Measurements from ENCODE around the gene PITPNC1. TPM values are rescaled to one million over a fixed set of nuclear protein-coding genes. Genes with fewer than 3 reads are reported as not detected.

PITPNC1 gene
- total and polyA plus RNA-seq, 2 of the 13 experiments (the other 11 are each of a cell fraction or from before 2014, with no cell fraction given), result 4.1 to 5.7 TPM

DNA sequence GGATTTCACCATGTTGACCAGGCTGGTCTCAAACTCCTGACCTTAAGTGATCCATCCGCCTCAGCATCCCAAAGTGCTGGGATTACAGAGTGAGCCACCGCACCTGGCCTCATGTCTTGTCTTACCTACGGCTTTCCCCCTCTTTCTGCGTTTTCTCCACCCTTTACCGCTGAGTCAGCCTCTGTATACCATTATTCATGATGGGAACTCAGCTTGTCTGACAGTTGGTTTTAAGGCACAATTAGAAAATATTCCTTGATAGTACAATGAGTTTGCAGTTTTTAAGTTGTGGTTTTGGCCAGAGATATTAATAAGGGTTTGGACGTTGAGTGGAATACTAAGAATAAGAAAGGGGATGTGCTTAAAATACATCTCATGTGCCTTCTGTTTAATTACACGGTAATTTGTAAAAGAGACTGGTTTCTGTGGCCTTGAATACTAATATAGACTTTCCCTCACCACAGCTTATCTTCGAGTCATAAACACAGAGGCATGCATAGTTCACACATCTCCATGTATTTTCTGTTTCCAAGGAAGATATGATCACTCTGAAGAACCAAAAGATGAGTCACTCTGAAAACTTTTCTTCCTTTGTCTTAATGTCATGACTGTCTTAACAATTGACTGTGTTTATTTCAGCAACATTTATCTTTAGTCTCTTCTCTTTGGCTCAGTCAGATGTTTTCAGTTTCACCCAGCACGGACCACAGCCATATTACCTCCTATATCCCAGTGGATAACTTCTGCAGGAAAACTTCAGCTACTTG is 54.4 kb downstream of the PITPNC1 start:
- TF ChIP-seq MAFF (IDR thresholded peaks at IDR 0.05; ENCODE audit: low read depth, low read length) (peak; percentile 73), MAFK (conservative IDR thresholded peaks at IDR 0.05 in 1 of 2, IDR thresholded peaks at IDR 0.05 in 1 of 2; ENCODE audit: low read length in 2 of 2) (peak; percentile 71 to 76), TOE1 (CRISPR knock-in tag; IDR thresholded peaks at IDR 0.05) (no peak)
- ChIA-PET CTCF (ENCODE audit: low intra/inter-chr PET ratio, low total read pairs) (no interaction called here), POLR2A (no interaction called here)
- intact Hi-C loops (cut with micrococcal nuclease; ENCODE audit: unreplicated experiment) (no loop called here), in situ Hi-C loops (cut with HindIII; ENCODE audit: extremely low pct_ligation_motif_present, low pct_unique_long_range_greater_than_20kb) (no loop called here)
- 61% methylated on average over 9 of the region's 9 CpGs for WGBS (ENCODE audit: low lambda C conversion rate)
- peaks cover 7% of the 10 kb centered on the region for H3K4me1 ChIP-seq (ENCODE audit: insufficient read depth, low read length)
- no peaks in the 10 kb centered on the region for H3K27me3 ChIP-seq (ENCODE audit: control insufficient read depth in 1 of 2, insufficient read depth in 2 of 2, low read length in 2 of 2)
- H3K36me3 ChIP-seq (replicated peaks in 1 of 2; ENCODE audit: control insufficient read depth in 1 of 2, insufficient read depth in 2 of 2, low read length in 2 of 2), result no peaks in the 10 kb centered on the region
- no peaks in the 10 kb centered on the region for H3K9me3 ChIP-seq (ENCODE audit: low read length)
- H3K4me2 ChIP-seq (ENCODE audit: low read depth, low read length), result no peak overlapping the region
- ATAC-seq, result no peak
- DNase-seq (ENCODE audit: low spot score), result no peak
- H3K9ac ChIP-seq (ENCODE audit: insufficient read depth, low read depth, low read length), result no peak overlapping the region
- no peak overlapping the region for H2AFZ ChIP-seq (ENCODE audit: low read length)
- H3K27ac ChIP-seq (ENCODE audit: extremely low read length, insufficient read depth, low read length), result no peak overlapping the region
- no TSS peak for BruUV-seq (replicated peaks)
- H3K79me2 ChIP-seq (ENCODE audit: insufficient read depth, low read length), result no peaks in the 10 kb centered on the region
- H3K4me3 ChIP-seq (replicated peaks in 1 of 3; ENCODE audit: insufficient read depth in 1 of 3, low read depth in 2 of 3, low read length in 3 of 3), result no peak overlapping the region
- H4K20me1 ChIP-seq (ENCODE audit: insufficient read depth, low read length), result no peaks in the 10 kb centered on the region
- no peak for FAIRE-seq

DNA sequence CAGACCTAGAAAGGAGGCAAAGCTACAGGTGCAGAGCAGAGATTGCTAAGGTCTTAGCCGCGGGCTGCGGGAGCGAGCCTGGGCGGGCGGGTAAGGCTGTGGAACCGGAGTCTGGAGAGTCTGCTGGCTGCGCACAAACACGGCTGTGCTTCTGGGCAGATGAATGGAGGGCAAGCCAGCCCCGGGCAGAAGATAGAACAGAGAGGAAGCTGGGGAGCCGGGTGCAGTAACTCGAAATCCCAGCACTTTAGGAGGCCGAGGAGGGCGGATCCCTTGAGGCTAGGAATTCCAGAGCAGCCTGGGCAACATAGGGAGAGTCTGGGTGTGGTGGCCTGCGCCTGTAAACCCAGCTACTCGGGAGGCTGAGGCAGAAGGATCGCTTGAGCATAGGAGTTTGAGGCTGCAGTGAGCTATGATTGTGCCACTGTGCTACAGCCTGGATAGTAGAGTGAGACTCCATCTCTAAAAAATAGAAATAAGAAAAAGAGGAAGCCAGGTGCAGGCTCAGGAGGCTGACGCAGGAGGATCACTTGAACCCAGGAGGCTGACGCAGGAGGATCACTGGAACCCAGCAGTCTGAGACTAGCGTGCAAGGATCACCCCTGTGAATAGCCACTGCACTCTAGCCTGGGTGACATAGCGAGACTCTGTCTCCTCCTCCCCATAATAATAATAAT is 56.3 kb downstream of the PITPNC1 start:
- ChIA-PET CTCF (ENCODE audit: low intra/inter-chr PET ratio, low total read pairs) (no interaction called here), POLR2A (no interaction called here)
- in situ Hi-C loops (cut with HindIII; ENCODE audit: extremely low pct_ligation_motif_present, low pct_unique_long_range_greater_than_20kb), result no loop called here
- 75% methylated on average over 21 of the region's 21 CpGs for WGBS (ENCODE audit: low lambda C conversion rate)
- Histone ChIP-seq H3K27me3 (ENCODE audit: control insufficient read depth in 1 of 2, insufficient read depth in 2 of 2, low read length in 2 of 2) (no peaks in the 10 kb centered on the region), H3K36me3 (replicated peaks in 1 of 2; ENCODE audit: control insufficient read depth in 1 of 2, insufficient read depth in 2 of 2, low read length in 2 of 2) (no peaks in the 10 kb centered on the region), H3K79me2 (ENCODE audit: insufficient read depth, low read length) (no peaks in the 10 kb centered on the region), H2AFZ (ENCODE audit: low read length) (no peak overlapping the region), H3K9ac (ENCODE audit: insufficient read depth, low read depth, low read length) (no peak overlapping the region), H3K9me3 (ENCODE audit: low read length) (no peaks in the 10 kb centered on the region), H3K4me3 (replicated peaks in 1 of 3; ENCODE audit: insufficient read depth in 1 of 3, low read depth in 2 of 3, low read length in 3 of 3) (no peak overlapping the region), H3K4me2 (ENCODE audit: low read depth, low read length) (no peak overlapping the region), H4K20me1 (ENCODE audit: insufficient read depth, low read length) (no peaks in the 10 kb centered on the region), H3K27ac (ENCODE audit: extremely low read length, insufficient read depth, low read length) (no peak overlapping the region), H3K4me1 (ENCODE audit: insufficient read depth, low read length) (peaks cover 7% of the 10 kb centered on the region)
- ATAC-seq (peak; percentile 33), DNase-seq (ENCODE audit: low spot score) (no peak), FAIRE-seq (no peak)
- intact Hi-C loops (cut with micrococcal nuclease; ENCODE audit: unreplicated experiment), result no loop called here
- no TSS peak for BruUV-seq (replicated peaks)
- TF ChIP-seq, protein P1, sequence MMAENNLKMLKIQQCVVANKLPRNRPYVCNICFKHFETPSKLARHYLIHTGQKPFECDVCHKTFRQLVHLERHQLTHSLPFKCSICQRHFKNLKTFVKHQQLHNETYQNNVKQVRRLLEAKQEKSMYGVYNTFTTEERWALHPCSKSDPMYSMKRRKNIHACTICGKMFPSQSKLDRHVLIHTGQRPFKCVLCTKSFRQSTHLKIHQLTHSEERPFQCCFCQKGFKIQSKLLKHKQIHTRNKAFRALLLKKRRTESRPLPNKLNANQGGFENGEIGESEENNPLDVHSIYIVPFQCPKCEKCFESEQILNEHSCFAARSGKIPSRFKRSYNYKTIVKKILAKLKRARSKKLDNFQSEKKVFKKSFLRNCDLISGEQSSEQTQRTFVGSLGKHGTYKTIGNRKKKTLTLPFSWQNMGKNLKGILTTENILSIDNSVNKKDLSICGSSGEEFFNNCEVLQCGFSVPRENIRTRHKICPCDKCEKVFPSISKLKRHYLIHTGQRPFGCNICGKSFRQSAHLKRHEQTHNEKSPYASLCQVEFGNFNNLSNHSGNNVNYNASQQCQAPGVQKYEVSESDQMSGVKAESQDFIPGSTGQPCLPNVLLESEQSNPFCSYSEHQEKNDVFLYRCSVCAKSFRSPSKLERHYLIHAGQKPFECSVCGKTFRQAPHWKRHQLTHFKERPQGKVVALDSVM (CRISPR knock-in tag; IDR thresholded peaks at IDR 0.05), result peak; percentile 43; the same call in 1 of the 2 replicates
- TF ChIP-seq RARA (CRISPR knock-in tag; IDR thresholded peaks at IDR 0.05), result no peak
- TF ChIP-seq ZNF552 (CRISPR knock-in tag; IDR thresholded peaks at IDR 0.05; ENCODE audit: borderline replicate concordance), result no peak
- peak; percentile 17 for TF ChIP-seq ZNF883 (CRISPR knock-in tag; IDR thresholded peaks at IDR 0.05; ENCODE audit: not compliant biosample characterization)
- no peak for TF ChIP-seq ASH2L (IDR thresholded peaks at IDR 0.05; ENCODE audit: insufficient read length, low read depth, low read length)
- TF ChIP-seq, protein P2, sequence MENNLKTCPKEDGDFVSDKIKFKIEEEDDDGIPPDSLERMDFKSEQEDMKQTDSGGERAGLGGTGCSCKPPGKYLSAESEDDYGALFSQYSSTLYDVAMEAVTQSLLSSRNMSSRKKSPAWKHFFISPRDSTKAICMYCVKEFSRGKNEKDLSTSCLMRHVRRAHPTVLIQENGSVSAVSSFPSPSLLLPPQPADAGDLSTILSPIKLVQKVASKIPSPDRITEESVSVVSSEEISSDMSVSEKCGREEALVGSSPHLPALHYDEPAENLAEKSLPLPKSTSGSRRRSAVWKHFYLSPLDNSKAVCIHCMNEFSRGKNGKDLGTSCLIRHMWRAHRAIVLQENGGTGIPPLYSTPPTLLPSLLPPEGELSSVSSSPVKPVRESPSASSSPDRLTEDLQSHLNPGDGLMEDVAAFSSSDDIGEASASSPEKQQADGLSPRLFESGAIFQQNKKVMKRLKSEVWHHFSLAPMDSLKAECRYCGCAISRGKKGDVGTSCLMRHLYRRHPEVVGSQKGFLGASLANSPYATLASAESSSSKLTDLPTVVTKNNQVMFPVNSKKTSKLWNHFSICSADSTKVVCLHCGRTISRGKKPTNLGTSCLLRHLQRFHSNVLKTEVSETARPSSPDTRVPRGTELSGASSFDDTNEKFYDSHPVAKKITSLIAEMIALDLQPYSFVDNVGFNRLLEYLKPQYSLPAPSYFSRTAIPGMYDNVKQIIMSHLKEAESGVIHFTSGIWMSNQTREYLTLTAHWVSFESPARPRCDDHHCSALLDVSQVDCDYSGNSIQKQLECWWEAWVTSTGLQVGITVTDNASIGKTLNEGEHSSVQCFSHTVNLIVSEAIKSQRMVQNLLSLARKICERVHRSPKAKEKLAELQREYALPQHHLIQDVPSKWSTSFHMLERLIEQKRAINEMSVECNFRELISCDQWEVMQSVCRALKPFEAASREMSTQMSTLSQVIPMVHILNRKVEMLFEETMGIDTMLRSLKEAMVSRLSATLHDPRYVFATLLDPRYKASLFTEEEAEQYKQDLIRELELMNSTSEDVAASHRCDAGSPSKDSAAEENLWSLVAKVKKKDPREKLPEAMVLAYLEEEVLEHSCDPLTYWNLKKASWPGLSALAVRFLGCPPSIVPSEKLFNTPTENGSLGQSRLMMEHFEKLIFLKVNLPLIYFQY (CRISPR knock-in tag; IDR thresholded peaks at IDR 0.05; ENCODE audit: borderline replicate concordance), result no peak
- no peak for TF ChIP-seq POLR2AphosphoS2 (IDR thresholded peaks at IDR 0.05; ENCODE audit: low read depth, low read length)
